Heart left ventricle (tissue), 13 donors: ENCODE data around the gene MKRN3.

ENCODE experiments used
- POLR2A ChIP-seq, 2 donors: fragments of 450-650 bp; IDR thresholded peaks; one replicate each; pipeline ENCODE4 v1.6.1; 2017; ENCODE audit warnings: antibody characterized with exemption in 2 of 2, mild to moderate bottlenecking in 2 of 2, moderate library complexity in 2 of 2
- TF ChIP-seq, protein P1 (sequence below), 12 donors: fragments of 200-600 bp; sonication (generic) in 4 of 12; IDR thresholded peaks; one replicate each; pipeline versions ENCODE4 v1.5.0 to v1.8.0; 2018 to 2022; ENCODE audit warnings: antibody characterized with exemption in 12 of 12, mild to moderate bottlenecking in 5 of 12
- donor health status: ischemic (EF 13 %, LVEDD 7.1; RV severe dilation, severe dysfunction).
- donor health status: DM: no; HTN: yes; CAD: no.
- donor health status: DM: no; HTN: no; CAD: no.
- donor health status: ischemic (EF 25% LVEDD 6.9; RV normal size, moderate dysfunction).
- donor health status: ischemic (EF 25% LVEDD 5.7; RV mildly dilated, moderate dysfunction).
- donor health status: ischemic (EF 35%, LVEDD 5.7; RV mildly dilated, moderate dysfunction).
- donor health status: nonischemic (EF 11% LVEDD 7.7; RV severe dilation, severe dysfunction).
- donor health status: DM: yes; HTN: yes; CAD: no.
- donor health status: PGD.
- donor health status: ischemic (EF 29% LVEDD 5.4; RV normal size, mild dysfunction).
- donor health status: nonischemic (EF 23%, LVEDD 6.1; RV moderate dilation, normal function).

- TF ChIP-seq, protein P1, sequence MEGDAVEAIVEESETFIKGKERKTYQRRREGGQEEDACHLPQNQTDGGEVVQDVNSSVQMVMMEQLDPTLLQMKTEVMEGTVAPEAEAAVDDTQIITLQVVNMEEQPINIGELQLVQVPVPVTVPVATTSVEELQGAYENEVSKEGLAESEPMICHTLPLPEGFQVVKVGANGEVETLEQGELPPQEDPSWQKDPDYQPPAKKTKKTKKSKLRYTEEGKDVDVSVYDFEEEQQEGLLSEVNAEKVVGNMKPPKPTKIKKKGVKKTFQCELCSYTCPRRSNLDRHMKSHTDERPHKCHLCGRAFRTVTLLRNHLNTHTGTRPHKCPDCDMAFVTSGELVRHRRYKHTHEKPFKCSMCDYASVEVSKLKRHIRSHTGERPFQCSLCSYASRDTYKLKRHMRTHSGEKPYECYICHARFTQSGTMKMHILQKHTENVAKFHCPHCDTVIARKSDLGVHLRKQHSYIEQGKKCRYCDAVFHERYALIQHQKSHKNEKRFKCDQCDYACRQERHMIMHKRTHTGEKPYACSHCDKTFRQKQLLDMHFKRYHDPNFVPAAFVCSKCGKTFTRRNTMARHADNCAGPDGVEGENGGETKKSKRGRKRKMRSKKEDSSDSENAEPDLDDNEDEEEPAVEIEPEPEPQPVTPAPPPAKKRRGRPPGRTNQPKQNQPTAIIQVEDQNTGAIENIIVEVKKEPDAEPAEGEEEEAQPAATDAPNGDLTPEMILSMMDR (IDR thresholded peaks at IDR 0.05): no peak
- no peak for TF ChIP-seq POLR2A (IDR thresholded peaks at IDR 0.05)
These were observed 26.8 kb upstream of the MKRN3 start for GRCh38 chr15:23538648-23539047.
